Caco-2 (cell line): ENCODE results near the gene TCERG1L. TPM values are rescaled to one million over a fixed set of nuclear protein-coding genes. Genes with fewer than 3 reads are reported as not detected.
"Not testable (repeated sequence)": the region's sequence is repeated elsewhere in the genome, so short reads cannot be mapped to it uniquely, and the experiment has no call there.

Experiments
- BruUV-seq: library from RNA; stranded (reverse); fragments of 400-500 nt; replicated peaks from 2 replicates; lab custom pipeline; 2021; lab: Mats Ljungman, UMichigan
- CTCF ChIA-PET: fragments of 300-600 bp; sonication (Branson Sonifier 250); formaldehyde crosslinking; loops from one replicate; lab custom pipeline; 2022; ENCODE audit warnings: antibody characterized with exemption; lab: Charles Lee
- POLR2A ChIA-PET: fragments of 300-600 bp; sonication (Branson Sonifier 250); formaldehyde crosslinking; loops from one replicate; lab custom pipeline; 2022; ENCODE audit warnings: antibody characterized with exemption; lab: Charles Lee
- DNase-seq, 2 experiments: peaks; one replicate each; pipeline versions ENCODE4 v3.0.0 to v3.0.0-alpha.2; 2020 to 2022
- H3K27me3 ChIP-seq: replicated peaks from 2 replicates; pipeline ENCODE4 v1.6.0; 2011; ENCODE audit warnings: low read length; ENCODE audit not compliant: control insufficient read depth, insufficient read depth
- H3K36me3 ChIP-seq: 2 replicates; pipeline ENCODE4 v1.5.1; 2011; ENCODE audit warnings: low read length; ENCODE audit not compliant: control insufficient read depth, insufficient read depth
- H3K4me1 ChIP-seq: fragments of 250-450 bp; sonication (Bioruptor Pico); 2 replicates; pipeline ENCODE4 v1.5.1; 2020; ENCODE audit warnings: mild to moderate bottlenecking
- H3K4me3 ChIP-seq: 2 replicates; pipeline ENCODE4 v1.5.1; 2011; ENCODE audit warnings: low read depth, mild to moderate bottlenecking, control low read depth, low read length
- H3K9me3 ChIP-seq: fragments of 250-450 bp; sonication (Bioruptor Pico); 2 replicates; pipeline ENCODE4 v1.5.1; 2020; ENCODE audit warnings: mild to moderate bottlenecking, moderate library complexity
- H3K27ac Mint-ChIP-seq: one replicate; pipeline ENCODE4 v1.8.0; 2022; ENCODE audit warnings: mixed read lengths; ENCODE audit not compliant: unreplicated experiment
- H3K27me3 Mint-ChIP-seq: one replicate; pipeline ENCODE4 v1.8.0; 2022; ENCODE audit warnings: mixed read lengths; ENCODE audit not compliant: insufficient read depth, unreplicated experiment
- H3K36me3 Mint-ChIP-seq: one replicate; pipeline ENCODE4 v1.8.0; 2022; ENCODE audit warnings: mild to moderate bottlenecking, mixed read lengths; ENCODE audit not compliant: insufficient read depth, unreplicated experiment
- H3K4me1 Mint-ChIP-seq: one replicate; pipeline ENCODE4 v1.8.0; 2022; ENCODE audit warnings: low read depth, mixed read lengths; ENCODE audit not compliant: unreplicated experiment
- H3K4me3 Mint-ChIP-seq: one replicate; pipeline ENCODE4 v1.8.0; 2022; ENCODE audit warnings: mild to moderate bottlenecking, moderate library complexity, mixed read lengths; ENCODE audit not compliant: unreplicated experiment
- H3K9me3 Mint-ChIP-seq: one replicate; pipeline ENCODE4 v1.8.0; 2022; ENCODE audit warnings: mixed read lengths; ENCODE audit not compliant: unreplicated experiment
- intact Hi-C: fragments of 100-400 bp; cut with micrococcal nuclease; formaldehyde crosslinking; loops from one replicate; pipeline ENCODE4 v1.10.0; 2022; ENCODE audit not compliant: unreplicated experiment
- total RNA-seq: library from RNA; stranded (reverse); gene quantifications from 2 replicates; pipeline ENCODE4 v1.2.3, GENCODE V29; 2022
- TF ChIP-seq, protein P1 (sequence below), 2 experiments: fragments of 200-600 bp in 1 of 2; IDR thresholded peaks; 1 replicate in 1 of 2; 2 replicates in 1 of 2; pipeline versions ENCODE4 v1.5.1 to v1.8.0; 2011 to 2022; ENCODE audit warnings: antibody characterized with exemption in 1 of 2, control low read depth in 1 of 2, inconsistent platforms in 1 of 2, low read depth in 1 of 2, low read length in 1 of 2, mild to moderate bottlenecking in 1 of 2, moderate library complexity in 1 of 2; ENCODE audit not compliant: insufficient read depth in 1 of 2, severe bottlenecking in 1 of 2, unreplicated experiment in 1 of 2

The TCERG1L gene
- total RNA-seq, 1 experiment from 2014 or later = not detected

DNA sequence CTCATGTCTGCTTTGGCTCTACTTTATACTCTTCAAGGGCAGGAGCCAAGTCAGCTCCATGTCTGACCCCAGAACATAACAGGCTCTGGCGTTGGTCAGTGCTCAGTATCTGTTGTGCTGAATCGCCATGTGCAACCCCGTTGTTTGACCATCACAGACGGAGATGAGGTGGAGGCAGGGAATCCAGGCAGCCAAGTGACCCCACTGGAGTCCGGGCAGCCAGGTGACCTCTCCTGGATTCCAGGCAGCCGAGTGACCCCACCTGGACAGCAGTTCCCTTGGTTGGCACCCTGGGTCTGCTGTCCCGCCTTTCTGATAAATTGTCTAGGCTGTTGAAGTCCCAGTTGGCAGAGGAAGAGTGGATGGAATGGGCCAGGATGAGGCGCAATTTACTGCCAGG is 232.2 kb downstream of the TCERG1L start:
- no peak for DNase-seq
- Mint-ChIP-seq H3K4me3 (no peak overlapping the region), H3K4me1 (no peaks in the 10 kb centered on the region), H3K27me3 (no peaks in the 10 kb centered on the region), H3K36me3 (no peaks in the 10 kb centered on the region), H3K27ac (no peak overlapping the region), H3K9me3 (no peaks in the 10 kb centered on the region)
- Histone ChIP-seq H3K27me3 (no peaks in the 10 kb centered on the region), H3K36me3 (no peaks in the 10 kb centered on the region), H3K9me3 (no peaks in the 10 kb centered on the region), H3K4me1 (no peaks in the 10 kb centered on the region), H3K4me3 (no peak overlapping the region)
- intact Hi-C loops = no loop called here
- BruUV-seq = no TSS peak
- ChIA-PET POLR2A (no interaction called here), CTCF (no interaction called here)
- TF ChIP-seq, protein P1, sequence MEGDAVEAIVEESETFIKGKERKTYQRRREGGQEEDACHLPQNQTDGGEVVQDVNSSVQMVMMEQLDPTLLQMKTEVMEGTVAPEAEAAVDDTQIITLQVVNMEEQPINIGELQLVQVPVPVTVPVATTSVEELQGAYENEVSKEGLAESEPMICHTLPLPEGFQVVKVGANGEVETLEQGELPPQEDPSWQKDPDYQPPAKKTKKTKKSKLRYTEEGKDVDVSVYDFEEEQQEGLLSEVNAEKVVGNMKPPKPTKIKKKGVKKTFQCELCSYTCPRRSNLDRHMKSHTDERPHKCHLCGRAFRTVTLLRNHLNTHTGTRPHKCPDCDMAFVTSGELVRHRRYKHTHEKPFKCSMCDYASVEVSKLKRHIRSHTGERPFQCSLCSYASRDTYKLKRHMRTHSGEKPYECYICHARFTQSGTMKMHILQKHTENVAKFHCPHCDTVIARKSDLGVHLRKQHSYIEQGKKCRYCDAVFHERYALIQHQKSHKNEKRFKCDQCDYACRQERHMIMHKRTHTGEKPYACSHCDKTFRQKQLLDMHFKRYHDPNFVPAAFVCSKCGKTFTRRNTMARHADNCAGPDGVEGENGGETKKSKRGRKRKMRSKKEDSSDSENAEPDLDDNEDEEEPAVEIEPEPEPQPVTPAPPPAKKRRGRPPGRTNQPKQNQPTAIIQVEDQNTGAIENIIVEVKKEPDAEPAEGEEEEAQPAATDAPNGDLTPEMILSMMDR (IDR thresholded peaks at IDR 0.05; ENCODE audit: insufficient read depth in 1 of 2, low read depth in 1 of 2, low read length in 1 of 2, severe bottlenecking in 1 of 2, unreplicated experiment in 1 of 2) = no peak

DNA sequence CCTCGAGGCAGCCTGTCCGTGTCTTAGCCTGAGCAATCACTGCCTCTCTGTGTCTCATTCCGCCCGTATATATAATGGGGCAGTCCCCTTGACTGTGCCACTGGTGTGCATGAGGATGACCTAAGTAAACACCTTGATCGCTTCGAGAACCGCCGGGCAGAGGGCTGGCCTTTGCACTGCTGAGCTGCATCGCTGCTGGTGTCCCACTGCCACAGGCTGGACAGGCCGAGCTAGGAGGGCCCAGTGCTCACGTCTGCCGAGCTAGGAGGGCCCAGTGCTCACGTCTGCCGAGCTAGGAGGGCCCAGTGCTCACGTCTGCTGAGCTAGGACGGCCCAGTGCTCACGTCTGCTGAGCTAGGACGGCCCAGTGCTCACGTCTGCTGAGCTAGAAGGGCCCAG is 232.6 kb downstream of the TCERG1L start:
- H3K9me3 Mint-ChIP-seq, H3K4me1 Mint-ChIP-seq, BruUV-seq, H3K9me3 ChIP-seq, H3K27ac Mint-ChIP-seq, H3K27me3 Mint-ChIP-seq, H3K4me3 ChIP-seq, H3K36me3 Mint-ChIP-seq, POLR2A ChIA-PET, H3K27me3 ChIP-seq, intact Hi-C loops, H3K4me3 Mint-ChIP-seq, H3K4me1 ChIP-seq, DNase-seq, H3K36me3 ChIP-seq, CTCF ChIA-PET: not testable (repeated sequence)

DNA sequence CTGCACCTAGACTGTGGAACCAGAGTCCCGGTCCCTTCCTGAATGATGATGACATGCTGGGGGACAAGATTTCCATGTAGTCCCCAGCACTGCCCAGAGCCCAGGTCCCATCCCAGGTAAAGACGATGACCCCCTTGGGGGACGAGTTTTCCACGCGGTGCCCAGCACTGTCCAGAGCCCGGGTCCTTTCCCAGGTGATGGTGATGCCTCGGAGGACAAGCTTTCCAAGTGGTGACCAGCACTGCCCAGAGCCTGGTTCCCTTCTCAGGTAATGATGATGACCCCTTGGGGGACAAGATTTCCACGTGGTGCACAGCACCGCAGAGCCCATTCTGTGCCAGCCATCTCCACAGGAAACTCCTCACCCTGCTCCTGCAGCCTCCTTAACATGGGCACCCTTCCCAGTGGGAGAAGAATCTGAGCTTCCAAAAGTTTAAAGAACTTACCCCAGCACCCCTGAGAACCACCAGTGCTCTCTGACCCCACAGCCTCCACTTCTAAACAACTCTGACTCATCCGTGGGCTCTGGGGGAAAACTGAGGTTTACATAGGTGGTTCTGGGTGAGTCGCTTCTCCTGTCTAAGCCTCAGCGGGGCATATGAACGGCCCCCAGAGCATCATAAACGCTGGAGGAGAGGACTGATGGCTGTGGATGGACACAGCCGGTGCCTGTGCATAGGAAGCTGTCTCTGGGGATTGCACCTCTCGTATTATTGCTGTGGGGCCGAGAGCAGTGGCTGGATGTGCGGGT is 233.2 kb downstream of the TCERG1L start:
- Mint-ChIP-seq H3K9me3 (no peaks in the 10 kb centered on the region), H3K4me1 (no peaks in the 10 kb centered on the region), H3K27me3 (no peaks in the 10 kb centered on the region), H3K36me3 (no peaks in the 10 kb centered on the region), H3K4me3 (no peak overlapping the region), H3K27ac (no peak overlapping the region)
- POLR2A ChIA-PET = no interaction called here
- Histone ChIP-seq H3K4me1 (no peaks in the 10 kb centered on the region), H3K27me3 (no peaks in the 10 kb centered on the region), H3K36me3 (no peaks in the 10 kb centered on the region), H3K9me3 (no peaks in the 10 kb centered on the region), H3K4me3 (no peak overlapping the region)
- CTCF ChIA-PET = no interaction called here
- TF ChIP-seq, protein P1 (IDR thresholded peaks at IDR 0.05; ENCODE audit: insufficient read depth in 1 of 2, low read depth in 1 of 2, low read length in 1 of 2, severe bottlenecking in 1 of 2, unreplicated experiment in 1 of 2) = no peak
- BruUV-seq = no TSS peak
- no peak for DNase-seq
- intact Hi-C loops = no loop called here
